ENCODE data around the gene CSAG2.
"Not testable (repeated sequence)": the region's sequence is repeated elsewhere in the genome, so short reads cannot be mapped to it uniquely, and the experiment has no call there.

CSAG2 gene

DNA sequence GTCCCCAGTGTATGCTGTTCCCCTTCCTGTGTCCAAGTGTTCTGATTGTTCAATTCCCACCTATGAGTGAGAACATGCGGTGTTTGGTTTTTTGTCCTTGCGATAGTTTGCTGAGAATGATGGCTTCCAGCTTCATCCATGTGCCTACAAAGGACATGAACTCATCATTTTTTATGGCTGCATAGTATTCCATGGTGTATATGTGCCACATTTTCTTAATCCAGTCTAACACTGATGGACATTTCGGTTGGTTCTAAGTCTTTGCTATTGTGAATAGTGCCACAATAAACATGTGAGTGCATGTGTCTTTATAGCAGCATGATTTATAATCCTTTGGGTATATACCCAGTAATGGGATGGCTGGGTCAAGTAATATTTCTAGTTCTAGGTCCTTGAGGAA, 34.4 kb downstream of the CSAG2 start:
- DNase-seq (ENCODE audit: low read depth, low spot score); H3K4me3 ChIP-seq (ENCODE audit: low read length): not testable (repeated sequence)

DNA sequence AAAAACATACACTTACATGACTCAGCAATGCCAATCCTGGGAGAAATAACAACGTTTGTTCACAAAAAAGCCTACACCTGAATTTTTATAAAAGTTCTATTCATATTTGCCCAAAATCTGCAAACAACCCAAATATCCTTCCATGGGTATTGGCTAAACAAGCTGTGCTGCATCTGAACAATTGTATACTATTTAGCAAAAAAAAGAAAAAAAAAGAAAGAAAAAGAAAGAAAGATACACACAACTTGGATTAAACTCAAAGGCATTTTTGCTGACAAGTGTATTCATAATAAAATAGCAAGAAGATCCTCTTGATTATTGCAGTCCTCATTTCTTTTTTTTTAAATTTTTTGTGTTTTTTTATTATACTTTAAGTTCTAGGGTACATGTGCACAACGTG, 34.9 kb downstream of the CSAG2 start:
- no peak overlapping the region for H3K4me3 ChIP-seq (ENCODE audit: low read length)
- DNase-seq (ENCODE audit: low read depth, low spot score): no peak

DNA sequence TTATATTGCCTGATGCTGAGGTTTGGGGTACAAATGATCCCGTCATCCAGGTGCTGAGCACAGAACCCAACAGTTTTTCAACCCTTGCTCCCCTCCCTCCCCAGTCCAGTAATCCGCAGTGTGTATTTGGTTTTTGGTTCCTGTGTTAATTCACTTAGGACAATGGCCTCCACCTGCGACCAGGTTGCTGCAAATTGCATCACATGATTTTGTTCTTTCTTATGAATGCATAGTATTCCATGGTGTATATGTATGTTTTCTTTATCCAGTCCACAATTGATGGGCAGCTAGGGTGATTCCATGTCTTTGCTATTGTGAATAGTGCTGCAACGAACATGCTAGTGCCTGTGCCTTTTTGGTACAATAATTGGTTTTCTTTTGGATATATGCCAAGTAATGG, 46.0 kb downstream of the CSAG2 start:
- H3K4me3 ChIP-seq (ENCODE audit: low read length): no peak overlapping the region
- no peak for DNase-seq (ENCODE audit: low read depth, low spot score)

DNA sequence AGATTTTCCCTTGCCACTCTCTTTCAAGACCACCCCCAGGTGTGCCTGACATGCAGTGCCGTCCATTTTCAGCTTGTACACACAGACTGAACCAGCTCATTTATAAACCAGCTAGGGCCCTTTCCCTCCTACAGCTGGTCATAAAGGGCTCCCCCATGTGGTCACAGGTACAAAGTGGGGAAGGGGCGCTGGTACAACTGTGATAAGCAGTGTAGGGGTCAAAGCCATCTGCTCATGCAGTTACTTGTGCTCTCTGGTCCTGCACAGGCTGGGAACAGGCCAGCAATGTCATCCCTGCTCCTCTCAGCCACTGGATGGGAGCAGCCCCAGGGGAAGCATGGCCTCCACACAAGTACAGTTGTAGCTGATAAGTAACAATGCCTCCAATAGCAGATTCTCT, 50.8 kb downstream of the CSAG2 start:
- no peak for DNase-seq (ENCODE audit: low read depth, low spot score)

More for the DNA sequence above, 50.8 kb downstream of the CSAG2 start:
- H3K4me3 ChIP-seq (ENCODE audit: low read length): no peak overlapping the region
